GM19438 (cell line): Measurements from ENCODE around the gene TSPAN16.

Source experiments
- ATAC-seq: cut with Tn5 transposase; IDR thresholded peaks from one replicate; pipeline ENCODE4 v1.9.1; 2021; ENCODE audit warnings: low read depth; ENCODE audit not compliant: unreplicated experiment

Gene TSPAN16

GRCh38 chr19:11295665-11296245 is at the start of gene TSPAN16:
TSPAN16 (plus strand) TSS chr19:11296160; CDS start chr19:11296298, 138 bp downstream.
- ATAC-seq: no peak

- no peak for ATAC-seq
Measured at GRCh38 chr19:11246941-11247340, 49.0 kb upstream of the TSPAN16 start.

GRCh38 chr19:11247391-11247790 is 48.6 kb upstream of the TSPAN16 start:
- no peak for ATAC-seq

GRCh38 chr19:11247934-11248333 is 48.0 kb upstream of the TSPAN16 start:
- ATAC-seq: no peak

GRCh38 chr19:11248852-11249251 is 47.1 kb upstream of the TSPAN16 start:
- no peak for ATAC-seq

GRCh38 chr19:11251217-11251616 is 44.7 kb upstream of the TSPAN16 start:
- no peak for ATAC-seq

- no peak for ATAC-seq
Measured at GRCh38 chr19:11251650-11252314, 44.2 kb upstream of the TSPAN16 start.

- ATAC-seq: no peak
Measured at GRCh38 chr19:11252665-11253355, 43.1 kb upstream of the TSPAN16 start.

- ATAC-seq: no peak
Measured at GRCh38 chr19:11254666-11255065, 41.3 kb upstream of the TSPAN16 start.

GRCh38 chr19:11256189-11256588 is 39.8 kb upstream of the TSPAN16 start:
- ATAC-seq: no peak

GRCh38 chr19:11257846-11258380 is 38.0 kb upstream of the TSPAN16 start:
- ATAC-seq: no peak

GRCh38 chr19:11260996-11261395 is 35.0 kb upstream of the TSPAN16 start:
- ATAC-seq: no peak

- no peak for ATAC-seq
Measured at GRCh38 chr19:11261431-11261970, 34.5 kb upstream of the TSPAN16 start.

GRCh38 chr19:11261971-11262839 is 33.8 kb upstream of the TSPAN16 start, which contains the start of gene DOCK6:
DOCK6 (minus strand) TSS chr19:11262524; CDS start chr19:11262440, 84 bp downstream.
- ATAC-seq: no peak

GRCh38 chr19:11263726-11264125 is 32.2 kb upstream of the TSPAN16 start:
- ATAC-seq: no peak

- no peak for ATAC-seq
Measured at GRCh38 chr19:11264452-11265176, 31.3 kb upstream of the TSPAN16 start.

GRCh38 chr19:11265177-11265784 is 30.7 kb upstream of the TSPAN16 start:
- no peak for ATAC-seq

GRCh38 chr19:11265785-11266236 is 30.1 kb upstream of the TSPAN16 start:
- no peak for ATAC-seq
